PC-3 (cell line): ENCODE data around the gene TTC34. TPM values are rescaled to one million over a fixed set of nuclear protein-coding genes. Genes with fewer than 3 reads are reported as not detected.
A peak's percentile ranks its signal among the peaks of the same experiment; 100 is the strongest.

ENCODE experiments used
- ATAC-seq: fragments of 200-7000 bp; cut with Tn5 transposase; 2 replicates; pipeline ENCODE4 v1.9.1; 2020; ENCODE audit warnings: mild to moderate bottlenecking, moderate library complexity
- BruUV-seq: library from RNA; stranded (reverse); fragments of 400-500 nt; replicated peaks from 2 replicates; lab custom pipeline; 2021; lab: Mats Ljungman, UMichigan
- CTCF ChIA-PET: fragments of 300-600 bp; sonication (Branson Sonifier 250); formaldehyde crosslinking; loops from one replicate; lab custom pipeline; 2022; ENCODE audit warnings: antibody characterized with exemption; lab: Charles Lee
- POLR2A ChIA-PET: fragments of 300-600 bp; sonication (Branson Sonifier 250); formaldehyde crosslinking; loops from one replicate; lab custom pipeline; 2022; ENCODE audit warnings: antibody characterized with exemption; ENCODE audit not compliant: unreplicated experiment; lab: Charles Lee
- DNase-seq: peaks from one replicate; pipeline ENCODE4 v3.0.0-alpha.2; 2015
- H2AFZ ChIP-seq: fragments of 300-600 bp; sonication (generic); 2 replicates; pipeline ENCODE4 v1.6.0; 2016; ENCODE audit warnings: antibody characterized with exemption, low read length
- H3F3A ChIP-seq: fragments of 300-600 bp; sonication (generic); one replicate; pipeline ENCODE4 v1.6.0; 2017; ENCODE audit warnings: antibody characterized with exemption, low read length, control low read depth, mild to moderate bottlenecking; ENCODE audit not compliant: unreplicated experiment
- H3K27ac ChIP-seq: fragments of 300-600 bp; sonication (generic); 2 replicates; pipeline ENCODE4 v1.5.1; 2016; ENCODE audit warnings: mild to moderate bottlenecking, low read length
- H3K27me3 ChIP-seq: fragments of 300-600 bp; sonication (generic); 2 replicates; pipeline ENCODE4 v1.6.1; 2016; ENCODE audit warnings: low read length, mixed read lengths
- H3K36me3 ChIP-seq: fragments of 300-600 bp; sonication (generic); 2 replicates; pipeline ENCODE4 v1.6.1; 2016; ENCODE audit warnings: low read depth, mixed run types, low read length, mixed read lengths
- H3K4me1 ChIP-seq: fragments of 300-600 bp; sonication (generic); 2 replicates; pipeline ENCODE4 v1.5.1; 2016; ENCODE audit warnings: low read length; ENCODE audit not compliant: insufficient read depth
- H3K4me2 ChIP-seq: fragments of 300-600 bp; sonication (generic); 2 replicates; pipeline ENCODE4 v1.6.0; 2016; ENCODE audit warnings: low read length
- H3K4me3 ChIP-seq: fragments of 300-600 bp; sonication (generic); 2 replicates; pipeline ENCODE4 v1.5.1; 2016; ENCODE audit warnings: mild to moderate bottlenecking, low read length, mixed read lengths
- H3K79me2 ChIP-seq: fragments of 300-600 bp; sonication (generic); 2 replicates; pipeline ENCODE4 v1.6.1; 2017; ENCODE audit warnings: low read length, mixed read lengths
- H3K9ac ChIP-seq: fragments of 300-600 bp; sonication (generic); 2 replicates; pipeline ENCODE4 v1.6.0; 2016; ENCODE audit warnings: mild to moderate bottlenecking, low read length
- H3K9me2 ChIP-seq: fragments of 300-600 bp; sonication (generic); replicated peaks from 2 replicates; pipeline ENCODE4 v1.6.1; 2016; ENCODE audit warnings: mixed run types, low read length, mixed read lengths
- H3K9me3 ChIP-seq: fragments of 300-600 bp; sonication (generic); 2 replicates; pipeline ENCODE4 v1.6.1; 2016; ENCODE audit warnings: low read length, mixed read lengths
- H4K20me1 ChIP-seq: fragments of 300-600 bp; sonication (generic); 2 replicates; pipeline ENCODE4 v1.6.1; 2016; ENCODE audit warnings: low read length, mixed read lengths
- EZH2 ChIP-seq: fragments of 300-600 bp; sonication (generic); IDR thresholded peaks from one replicate; pipeline ENCODE4 v1.6.1; 2017; ENCODE audit warnings: antibody characterized with exemption, mild to moderate bottlenecking, low read length; ENCODE audit not compliant: unreplicated experiment
- EZH2phosphoT487 ChIP-seq: fragments of 300-600 bp; sonication (generic); IDR thresholded peaks from 2 replicates; pipeline ENCODE4 v1.6.1; 2018; ENCODE audit warnings: mild to moderate bottlenecking, antibody characterized with exemption, low read length, borderline replicate concordance
- intact Hi-C: fragments of 100-400 bp; cut with micrococcal nuclease; formaldehyde crosslinking; loops from 2 replicates; pipeline ENCODE4 v1.9.0; 2023
- total RNA-seq: library from RNA; depleted of rRNA; stranded (reverse); fragments of >200 nt; gene quantifications from 2 replicates; pipeline ENCODE4 v1.2.3, GENCODE V29; 2014
- TF ChIP-seq, protein P1 (sequence below): fragments of 300-600 bp; sonication (generic); conservative IDR thresholded peaks from 2 replicates; pipeline ENCODE4 v1.5.1; 2017; ENCODE audit warnings: antibody characterized with exemption, low read depth, mild to moderate bottlenecking, low read length

Gene TTC34
- total RNA-seq, 1 experiment from 2014 or later, result 0.11 TPM

DNA sequence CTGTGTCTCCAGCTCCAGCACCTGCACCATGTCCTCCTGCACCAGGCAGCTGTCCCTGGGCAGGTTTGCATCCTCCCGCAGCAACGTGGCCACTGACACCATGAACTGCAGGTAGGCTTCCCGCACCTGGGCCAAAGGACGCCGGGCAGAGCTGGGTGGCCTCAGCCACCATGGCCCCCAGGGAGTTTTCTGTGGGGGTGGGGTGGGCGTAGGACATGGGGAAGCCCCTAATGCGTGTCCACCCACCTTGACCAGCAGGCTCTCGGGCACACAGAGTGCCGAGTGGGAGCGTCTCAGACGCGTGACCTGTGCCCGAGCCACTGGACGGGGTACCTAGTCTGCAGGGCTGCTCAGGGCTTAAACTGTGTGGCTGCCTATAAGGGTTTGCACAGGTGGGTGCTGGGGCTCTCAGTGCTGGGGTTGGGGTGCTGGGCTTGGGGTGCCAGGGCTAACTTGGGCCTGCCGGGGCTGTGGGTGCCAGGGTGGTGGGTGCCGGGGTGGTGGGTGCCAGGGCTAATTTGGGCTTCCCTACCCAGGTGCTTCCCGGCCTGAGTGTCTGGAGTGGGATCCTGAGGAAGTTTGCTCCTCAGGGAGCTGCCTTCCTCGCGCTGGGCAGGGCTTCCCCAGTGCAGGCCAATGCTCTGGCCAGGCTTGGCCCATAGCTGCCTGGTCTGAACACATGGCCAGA, 197.2 kb downstream of the TTC34 start:
- intact Hi-C loops, result no loop called here
- no peaks in the 10 kb centered on the region for H4K20me1 ChIP-seq
- no peaks in the 10 kb centered on the region for H3K79me2 ChIP-seq
- peaks cover 3% of the 10 kb centered on the region; the same call in 1 of the 2 replicates for H3K27me3 ChIP-seq
- no peak overlapping the region for H3K4me2 ChIP-seq
- H3K4me3 ChIP-seq, result no peak overlapping the region
- H3K9me2 ChIP-seq, result no peaks in the 10 kb centered on the region
- H3K4me1 ChIP-seq, result no peaks in the 10 kb centered on the region
- H2AFZ ChIP-seq, result no peak overlapping the region
- no TSS peak for BruUV-seq
- no peaks in the 10 kb centered on the region for H3F3A ChIP-seq
- peak; percentile 32; the same call in 1 of the 2 replicates for ATAC-seq
- DNase-seq, result no peak
- CTCF ChIA-PET, result no interaction called here
- H3K27ac ChIP-seq, result no peak overlapping the region
- no peak for TF ChIP-seq EZH2phosphoT487
- TF ChIP-seq EZH2, result no peak
- TF ChIP-seq, protein P1, sequence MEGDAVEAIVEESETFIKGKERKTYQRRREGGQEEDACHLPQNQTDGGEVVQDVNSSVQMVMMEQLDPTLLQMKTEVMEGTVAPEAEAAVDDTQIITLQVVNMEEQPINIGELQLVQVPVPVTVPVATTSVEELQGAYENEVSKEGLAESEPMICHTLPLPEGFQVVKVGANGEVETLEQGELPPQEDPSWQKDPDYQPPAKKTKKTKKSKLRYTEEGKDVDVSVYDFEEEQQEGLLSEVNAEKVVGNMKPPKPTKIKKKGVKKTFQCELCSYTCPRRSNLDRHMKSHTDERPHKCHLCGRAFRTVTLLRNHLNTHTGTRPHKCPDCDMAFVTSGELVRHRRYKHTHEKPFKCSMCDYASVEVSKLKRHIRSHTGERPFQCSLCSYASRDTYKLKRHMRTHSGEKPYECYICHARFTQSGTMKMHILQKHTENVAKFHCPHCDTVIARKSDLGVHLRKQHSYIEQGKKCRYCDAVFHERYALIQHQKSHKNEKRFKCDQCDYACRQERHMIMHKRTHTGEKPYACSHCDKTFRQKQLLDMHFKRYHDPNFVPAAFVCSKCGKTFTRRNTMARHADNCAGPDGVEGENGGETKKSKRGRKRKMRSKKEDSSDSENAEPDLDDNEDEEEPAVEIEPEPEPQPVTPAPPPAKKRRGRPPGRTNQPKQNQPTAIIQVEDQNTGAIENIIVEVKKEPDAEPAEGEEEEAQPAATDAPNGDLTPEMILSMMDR, result no peak
- no peak overlapping the region for H3K9ac ChIP-seq
- no peaks in the 10 kb centered on the region for H3K36me3 ChIP-seq
- H3K9me3 ChIP-seq, result peaks cover 6% of the 10 kb centered on the region; the same call in 1 of the 2 replicates
- POLR2A ChIA-PET, result no interaction called here

DNA sequence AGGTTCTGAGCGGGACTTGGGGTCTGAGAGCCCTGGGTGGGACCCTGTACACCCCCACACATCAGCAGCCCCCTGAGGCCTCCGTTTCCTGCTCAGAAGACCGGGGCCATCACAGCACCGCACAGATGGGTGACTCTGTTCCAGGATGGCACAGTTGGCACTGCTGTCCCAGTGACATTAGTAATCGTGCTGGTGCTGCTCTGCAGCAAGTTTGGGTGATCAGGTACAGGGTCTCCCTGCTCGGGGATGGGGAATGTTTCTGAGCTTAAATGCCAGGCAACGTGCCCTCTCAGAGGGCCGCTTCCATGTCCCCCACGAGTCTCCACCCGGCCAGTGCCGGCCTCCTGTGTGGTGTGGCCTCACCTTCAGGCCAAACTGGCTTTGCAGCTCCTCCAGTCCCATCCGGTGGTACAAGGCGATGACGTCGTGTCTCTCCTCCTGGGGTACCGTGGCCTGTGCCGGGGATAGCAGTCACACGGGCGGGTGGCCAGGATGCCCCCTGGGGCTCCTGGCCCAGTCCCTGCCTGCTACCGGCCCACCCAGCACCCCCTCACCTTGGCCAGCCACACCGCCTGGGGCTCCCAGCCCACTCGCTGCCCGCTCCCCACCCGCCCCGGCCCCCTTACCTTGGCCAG, 197.9 kb downstream of the TTC34 start:
- CTCF ChIA-PET, result no interaction called here
- no peak for ATAC-seq
- no peak for DNase-seq
- intact Hi-C loops, result no loop called here
- Histone ChIP-seq H3K79me2 (no peaks in the 10 kb centered on the region), H2AFZ (no peak overlapping the region), H3K36me3 (no peaks in the 10 kb centered on the region), H4K20me1 (no peaks in the 10 kb centered on the region), H3K9ac (no peak overlapping the region), H3K4me2 (no peak overlapping the region), H3K27me3 (peaks cover 3% of the 10 kb centered on the region; the same call in 1 of the 2 replicates), H3K27ac (no peak overlapping the region), H3K9me3 (peaks cover 6% of the 10 kb centered on the region; the same call in 1 of the 2 replicates), H3K4me1 (no peaks in the 10 kb centered on the region), H3K9me2 (no peaks in the 10 kb centered on the region), H3F3A (no peaks in the 10 kb centered on the region), H3K4me3 (no peak overlapping the region)
- no TSS peak for BruUV-seq
- TF ChIP-seq, protein P1, result no peak
- no peak for TF ChIP-seq EZH2
- TF ChIP-seq EZH2phosphoT487, result no peak
- POLR2A ChIA-PET, result no interaction called here
